H9 (cell line): ENCODE results near the gene TMOD4. TPM values are rescaled to one million over a fixed set of nuclear protein-coding genes. Genes with fewer than 3 reads are reported as not detected.

Experiments
- DNase-seq: peaks from one replicate; pipeline ENCODE4 v3.0.0-alpha.2; 2017
- H2AFZ ChIP-seq: one replicate; pipeline ENCODE4 v1.6.1; 2013; ENCODE audit warnings: mild to moderate bottlenecking, low read length, control low read depth, moderate library complexity
- H2AK5ac ChIP-seq: 2 replicates; pipeline ENCODE4 v1.6.1; 2013; ENCODE audit warnings: low read length, control low read depth, mixed read lengths; ENCODE audit not compliant: insufficient read length
- H2BK120ac ChIP-seq: one replicate; pipeline ENCODE4 v1.6.1; 2013; ENCODE audit warnings: low read depth, mild to moderate bottlenecking, low read length, control low read depth, inconsistent platforms; ENCODE audit not compliant: poor library complexity, severe bottlenecking
- H2BK12ac ChIP-seq: 2 replicates; pipeline ENCODE4 v1.6.1; 2013; ENCODE audit warnings: low read length, control low read depth, mixed read lengths, low read depth; ENCODE audit not compliant: insufficient read length
- H2BK15ac ChIP-seq: 2 replicates; pipeline ENCODE4 v1.6.1; 2013; ENCODE audit warnings: low read depth, low read length, control low read depth
- H2BK20ac ChIP-seq: one replicate; pipeline ENCODE4 v1.6.1; 2013; ENCODE audit warnings: low read depth, mild to moderate bottlenecking, low read length, control low read depth, inconsistent platforms; ENCODE audit not compliant: poor library complexity, severe bottlenecking
- H2BK5ac ChIP-seq: 2 replicates; pipeline ENCODE4 v1.6.1; 2013; ENCODE audit warnings: low read length, control low read depth, mixed read lengths; ENCODE audit not compliant: insufficient read length
- H3K14ac ChIP-seq: 2 replicates; pipeline ENCODE4 v1.6.1; 2013; ENCODE audit warnings: low read length, control low read depth; ENCODE audit not compliant: insufficient read depth
- H3K18ac ChIP-seq: 2 replicates; pipeline ENCODE4 v1.6.1; 2013; ENCODE audit warnings: low read depth, mild to moderate bottlenecking, mixed read lengths, low read length, control low read depth; ENCODE audit not compliant: insufficient read length
- H3K23ac ChIP-seq: 2 replicates; pipeline ENCODE4 v1.6.1; 2013; ENCODE audit warnings: low read length, control low read depth, mixed read lengths, low read depth; ENCODE audit not compliant: insufficient read length
- H3K23me2 ChIP-seq: 2 replicates; pipeline ENCODE4 v1.6.1; 2013; ENCODE audit warnings: low read depth, mild to moderate bottlenecking, mixed read lengths, low read length, control low read depth; ENCODE audit not compliant: insufficient read length, poor library complexity, severe bottlenecking
- H3K27ac ChIP-seq: 2 replicates; pipeline ENCODE4 v1.5.1; 2013; ENCODE audit warnings: low read length, control low read depth, mixed read lengths, low read depth; ENCODE audit not compliant: insufficient read length
- H3K27me3 ChIP-seq: 2 replicates; pipeline ENCODE4 v1.6.1; 2013; ENCODE audit warnings: low read length, control low read depth, inconsistent platforms; ENCODE audit not compliant: insufficient read depth
- H3K4ac ChIP-seq: 2 replicates; pipeline ENCODE4 v1.6.1; 2013; ENCODE audit warnings: low read depth, mild to moderate bottlenecking, control low read depth, inconsistent platforms, low read length, moderate library complexity
- H3K4me1 ChIP-seq: 2 replicates; pipeline ENCODE4 v1.6.1; 2013; ENCODE audit warnings: low read length, control low read depth, inconsistent platforms; ENCODE audit not compliant: insufficient read depth
- H3K4me2 ChIP-seq: 2 replicates; pipeline ENCODE4 v1.6.1; 2013; ENCODE audit warnings: low read length, control low read depth, mixed read lengths; ENCODE audit not compliant: insufficient read length, insufficient read depth
- H3K56ac ChIP-seq: 2 replicates; pipeline ENCODE4 v1.6.1; 2013; ENCODE audit warnings: low read depth, mild to moderate bottlenecking, mixed read lengths, low read length, control low read depth; ENCODE audit not compliant: insufficient read length
- H3K79me1 ChIP-seq: 2 replicates; pipeline ENCODE4 v1.6.1; 2013; ENCODE audit warnings: low read depth, mild to moderate bottlenecking, moderate library complexity, low read length, control low read depth, inconsistent platforms; ENCODE audit not compliant: insufficient read depth, poor library complexity, severe bottlenecking
- H3K79me2 ChIP-seq: 2 replicates; pipeline ENCODE4 v1.6.1; 2013; ENCODE audit warnings: low read length, control low read depth, inconsistent platforms; ENCODE audit not compliant: insufficient read depth
- H3K9ac ChIP-seq: 2 replicates; pipeline ENCODE4 v1.6.1; 2013; ENCODE audit warnings: low read length, control low read depth, mixed read lengths; ENCODE audit not compliant: insufficient read length; ENCODE audit errors: extremely low read depth
- H3K9me3 ChIP-seq: one replicate; pipeline ENCODE4 v1.6.1; 2013; ENCODE audit warnings: low read depth, low read length, inconsistent platforms; ENCODE audit not compliant: control insufficient read depth
- H3T11ph ChIP-seq: one replicate; pipeline ENCODE4 v1.6.1; 2013; ENCODE audit warnings: mild to moderate bottlenecking, low read length, control low read depth, inconsistent platforms
- H4K20me1 ChIP-seq: one replicate; pipeline ENCODE4 v1.6.1; 2013; ENCODE audit not compliant: control insufficient read depth, insufficient read length, insufficient read depth
- H4K5ac ChIP-seq: 2 replicates; pipeline ENCODE4 v1.6.1; 2013; ENCODE audit warnings: low read depth, mild to moderate bottlenecking, mixed read lengths, low read length, control low read depth; ENCODE audit not compliant: insufficient read length
- H4K8ac ChIP-seq: replicated peaks from 2 replicates; pipeline ENCODE4 v1.6.1; 2013; ENCODE audit warnings: low read length, control low read depth, mixed read lengths, low read depth; ENCODE audit not compliant: insufficient read length
- H4K91ac ChIP-seq: 2 replicates; pipeline ENCODE4 v1.6.1; 2013; ENCODE audit warnings: low read depth, mild to moderate bottlenecking, moderate library complexity, mixed read lengths, low read length, control low read depth; ENCODE audit not compliant: insufficient read length
- H3K27ac Mint-ChIP-seq, 3 experiments: 2 replicates in 2 of 3; 3 replicates in 1 of 3; pipeline ENCODE4 v1.8.0; 2020 to 2021; ENCODE audit warnings: mixed read lengths in 3 of 3, mild to moderate bottlenecking in 1 of 3, moderate library complexity in 1 of 3
- H3K27me3 Mint-ChIP-seq: 2 replicates; pipeline ENCODE4 v1.8.0; 2021; ENCODE audit warnings: low read depth, mild to moderate bottlenecking, moderate library complexity, mixed read lengths
- H3K36me3 Mint-ChIP-seq, 3 experiments: 2 replicates in 2 of 3; 3 replicates in 1 of 3; pipeline ENCODE4 v1.8.0; 2020 to 2021; ENCODE audit warnings: low read depth in 3 of 3, mixed read lengths in 3 of 3; ENCODE audit not compliant: insufficient read depth in 1 of 3
- H3K4me1 Mint-ChIP-seq, 2 experiments: 2 replicates each; pipeline ENCODE4 v1.8.0; 2020; ENCODE audit warnings: mixed read lengths in 2 of 2
- H3K4me3 Mint-ChIP-seq, 2 experiments: 2 replicates in 1 of 2; 3 replicates in 1 of 2; pipeline ENCODE4 v1.8.0; 2020 to 2021; ENCODE audit warnings: mild to moderate bottlenecking in 2 of 2, mixed read lengths in 2 of 2, moderate library complexity in 1 of 2
- H3K9me3 Mint-ChIP-seq, 2 experiments: 2 replicates in 1 of 2; 3 replicates in 1 of 2; pipeline ENCODE4 v1.8.0; 2020; ENCODE audit warnings: mild to moderate bottlenecking in 2 of 2, mixed read lengths in 2 of 2, moderate library complexity in 1 of 2
- WGBS: extraction: QIAGEN DNeasy Blood & Tissue Kit; methylation state at CpG from one replicate; pipeline ENCODE4 v1.1.7; 2013; ENCODE audit warnings: missing lambda C conversion rate, low lambda C conversion rate, mixed read lengths; ENCODE audit not compliant: insufficient read length; ENCODE audit errors: extremely low coverage; 5-methylcytosine and 5-hydroxymethylcytosine counted together
- total RNA-seq: library from RNA; stranded (reverse); gene quantifications from 2 replicates; pipeline ENCODE4 v1.2.1, GENCODE V29; 2021
- TF ChIP-seq, protein P1 (sequence below): fragments of 200-600 bp; sonication (generic); conservative IDR thresholded peaks from 3 replicates; pipeline ENCODE4 v1.8.0; 2021; ENCODE audit warnings: antibody characterized with exemption, mild to moderate bottlenecking

TMOD4 gene
- total RNA-seq, 1 experiment from 2014 or later = 0.42 TPM

DNA sequence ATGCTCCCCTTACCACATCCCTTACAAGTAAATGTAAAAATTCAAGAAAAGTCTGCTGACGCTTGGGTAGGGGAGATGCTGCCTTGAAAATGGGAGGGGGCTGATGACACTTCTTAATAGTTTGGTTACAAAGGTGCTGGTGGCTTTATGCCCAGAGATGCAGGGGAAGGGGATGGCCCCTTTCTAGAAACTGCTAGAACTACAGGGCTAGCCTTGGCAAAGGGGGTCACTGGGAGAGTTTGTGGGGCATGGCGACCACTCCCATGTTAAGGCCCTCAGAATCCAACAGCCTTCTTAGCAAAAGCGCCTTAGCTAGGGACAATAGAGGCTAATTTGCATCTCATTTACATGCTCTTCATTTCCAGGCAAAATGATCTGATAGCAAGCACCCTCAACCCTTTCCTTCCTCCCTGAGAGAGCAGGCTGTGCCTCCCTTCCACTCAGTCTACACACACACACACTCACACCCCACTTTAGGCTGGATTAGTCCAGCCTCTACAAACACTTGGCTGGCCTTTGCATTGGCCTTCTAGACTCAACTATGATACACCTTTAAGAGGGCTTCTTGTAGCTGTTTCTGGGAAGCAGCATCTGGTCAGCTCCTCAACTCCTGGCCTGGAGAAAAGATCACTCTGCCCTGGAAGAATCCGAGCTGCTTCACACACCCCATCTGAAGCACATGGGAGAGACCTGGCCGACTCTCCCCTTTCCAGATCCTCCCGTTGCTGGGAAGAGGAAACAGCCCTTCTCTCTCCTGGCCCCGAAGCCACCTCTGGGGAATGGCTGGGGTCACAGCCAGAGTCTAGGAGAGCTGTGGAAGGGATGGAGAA is 31.1 kb downstream of the TMOD4 start:
- H3K4ac ChIP-seq = no peak overlapping the region
- no peak overlapping the region for H2AFZ ChIP-seq

More for the DNA sequence above, 31.1 kb downstream of the TMOD4 start:
- no peak overlapping the region for H3K56ac ChIP-seq
- H4K91ac ChIP-seq = no peak overlapping the region
- Mint-ChIP-seq H3K4me1 (peaks cover 34 to 43% of the 10 kb centered on the region in 2 experiments), H3K9me3 (no peaks in the 10 kb centered on the region), H3K27me3 (peaks cover 31% of the 10 kb centered on the region), H3K27ac (peak overlapping the region in 1 of 3 experiments; percentile 49; a peak in 1 of 7 replicates), H3K4me3 (peak overlapping the region; percentile 85 to 86), H3K36me3 (peaks cover 2 to 4% (median 4%) of the 10 kb centered on the region in 3 experiments; a peak in 4 of 7 replicates)
- no peak overlapping the region for H2BK5ac ChIP-seq
- H2BK20ac ChIP-seq = no peak overlapping the region
- H3K14ac ChIP-seq = no peak overlapping the region
- no peak overlapping the region for H2BK12ac ChIP-seq
- H3K79me2 ChIP-seq = no peaks in the 10 kb centered on the region
- no peak overlapping the region for H3T11ph ChIP-seq
- no peaks in the 10 kb centered on the region; the same call in 1 of the 2 replicates for H3K27me3 ChIP-seq
- H2BK15ac ChIP-seq = no peak overlapping the region
- TF ChIP-seq, protein P1, sequence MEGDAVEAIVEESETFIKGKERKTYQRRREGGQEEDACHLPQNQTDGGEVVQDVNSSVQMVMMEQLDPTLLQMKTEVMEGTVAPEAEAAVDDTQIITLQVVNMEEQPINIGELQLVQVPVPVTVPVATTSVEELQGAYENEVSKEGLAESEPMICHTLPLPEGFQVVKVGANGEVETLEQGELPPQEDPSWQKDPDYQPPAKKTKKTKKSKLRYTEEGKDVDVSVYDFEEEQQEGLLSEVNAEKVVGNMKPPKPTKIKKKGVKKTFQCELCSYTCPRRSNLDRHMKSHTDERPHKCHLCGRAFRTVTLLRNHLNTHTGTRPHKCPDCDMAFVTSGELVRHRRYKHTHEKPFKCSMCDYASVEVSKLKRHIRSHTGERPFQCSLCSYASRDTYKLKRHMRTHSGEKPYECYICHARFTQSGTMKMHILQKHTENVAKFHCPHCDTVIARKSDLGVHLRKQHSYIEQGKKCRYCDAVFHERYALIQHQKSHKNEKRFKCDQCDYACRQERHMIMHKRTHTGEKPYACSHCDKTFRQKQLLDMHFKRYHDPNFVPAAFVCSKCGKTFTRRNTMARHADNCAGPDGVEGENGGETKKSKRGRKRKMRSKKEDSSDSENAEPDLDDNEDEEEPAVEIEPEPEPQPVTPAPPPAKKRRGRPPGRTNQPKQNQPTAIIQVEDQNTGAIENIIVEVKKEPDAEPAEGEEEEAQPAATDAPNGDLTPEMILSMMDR = no peak
- H3K9me3 ChIP-seq = no peaks in the 10 kb centered on the region
- peak overlapping the region; percentile 90 for H3K4me2 ChIP-seq
- H3K9ac ChIP-seq = no peak overlapping the region
- no peak overlapping the region for H2BK120ac ChIP-seq
- no peak overlapping the region for H4K5ac ChIP-seq
- H3K4me1 ChIP-seq = peaks cover 22% of the 10 kb centered on the region; the same call in 1 of the 2 replicates
- no peak for DNase-seq
- peaks cover 4% of the 10 kb centered on the region for H4K20me1 ChIP-seq
- H3K18ac ChIP-seq = no peak overlapping the region
- no peak overlapping the region for H3K23ac ChIP-seq
- no peak overlapping the region for H2AK5ac ChIP-seq
- no peak overlapping the region for H3K27ac ChIP-seq
- no peaks in the 10 kb centered on the region for H3K79me1 ChIP-seq
- peaks cover 24% of the 10 kb centered on the region for H3K23me2 ChIP-seq
- no CpG with 5 or more reads among the region's 7 CpGs for WGBS
- H4K8ac ChIP-seq = no peak overlapping the region
